Kidney (tissue), 14 donors: Measurements from ENCODE around the gene COLEC12. TPM values are rescaled to one million over a fixed set of nuclear protein-coding genes. Genes with fewer than 3 reads are reported as not detected.
A peak's percentile ranks its signal among the peaks of the same experiment; 100 is the strongest.

Experiments
- DNase-seq, 5 donors: peaks; one replicate each; pipeline ENCODE4 v3.0.0-alpha.2; 2013 to 2020
- FAIRE-seq: peaks from 2 replicates; lab custom pipeline; 2012; peaks lifted over from hg19 to GRCh38; lab: Jason Lieb, UNC
- H3K27ac ChIP-seq, 2 donors: one replicate each; pipeline ENCODE4 v1.7.0; 2013; ENCODE audit warnings: low read depth in 2 of 2, low read length in 2 of 2, inconsistent platforms in 1 of 2
- H3K27me3 ChIP-seq: one replicate; pipeline ENCODE4 v1.7.1; 2013; ENCODE audit warnings: low read length, inconsistent platforms; ENCODE audit not compliant: control insufficient read depth, insufficient read depth
- H3K36me3 ChIP-seq, 3 donors: one replicate each; pipeline versions ENCODE4 v1.7.0 to v1.7.1; 2013; ENCODE audit warnings: low read length in 3 of 3, control low read depth in 1 of 3, inconsistent platforms in 1 of 3; ENCODE audit not compliant: insufficient read depth in 3 of 3, control insufficient read depth in 2 of 3
- H3K4me1 ChIP-seq, 3 donors: one replicate each; pipeline versions ENCODE4 v1.7.0 to v1.7.1; 2013; ENCODE audit warnings: low read length in 3 of 3, inconsistent platforms in 1 of 3, low read depth in 1 of 3; ENCODE audit not compliant: control insufficient read depth in 2 of 3, insufficient read depth in 2 of 3
- H3K4me3 ChIP-seq, 3 donors: one replicate each; pipeline versions ENCODE4 v1.7.0 to v1.8.1; 2013; ENCODE audit warnings: low read length in 3 of 3, control low read depth in 1 of 3, inconsistent platforms in 1 of 3
- H3K9ac ChIP-seq, 3 donors: one replicate each; pipeline versions ENCODE4 v1.7.0 to v1.7.1; 2013; ENCODE audit warnings: low read length in 3 of 3, control low read depth in 1 of 3, inconsistent platforms in 1 of 3
- H3K9me3 ChIP-seq, 3 donors: one replicate each; pipeline versions ENCODE4 v1.7.0 to v1.7.1; 2013; ENCODE audit warnings: low read length in 3 of 3, control low read depth in 1 of 3, inconsistent platforms in 1 of 3; ENCODE audit not compliant: control insufficient read depth in 2 of 3, insufficient read depth in 1 of 3
- intact Hi-C: fragments of 100-400 bp; cut with DNase I; formaldehyde crosslinking; loops from one replicate; pipeline ENCODE4 v1.11.1; 2022
- polyA plus RNA-seq: library from polyadenylated mRNA; stranded (reverse); fragments of 350-450 nt; fragmentation: Illumina TruSeq; extraction: RNeasy Lipid Tissue Mini Kit (QIAGEN cat#74804); gene quantifications from one replicate; pipeline ENCODE4 v1.2.3, GENCODE V29; 2014; ENCODE audit warnings: low read depth, low replicate concordance; ENCODE audit not compliant: insufficient read depth
- total RNA-seq: library from RNA; stranded (reverse); fragmentation: NEBNext Ultra II Directional; extraction: Animal tissue kit (Norgen Biotek cat#: 25700); gene quantifications from one replicate; pipeline ENCODE4 v1.2.1, GENCODE V29; 2021
- TF ChIP-seq, protein P1 (sequence below): IDR thresholded peaks from 3 replicates; pipeline ENCODE4 v1.5.1; 2012; ENCODE audit warnings: mild to moderate bottlenecking, moderate library complexity, borderline replicate concordance; ENCODE audit not compliant: insufficient read depth; ENCODE audit errors: extremely low read depth
- donor health status: control.
- donor health status: control.
- donor health status: control.
- donor health status: control.
- donor health status: control.
- donor health status: DM: yes; HTN: yes; CAD: no.
- donor health status: Normal renal cell carcinoma (clear cell type).

COLEC12 gene
- total and polyA plus RNA-seq, 2 donors from 2014 or later: 1.3 to 7.4 TPM

- intact Hi-C loops: no loop called here
- H3K27ac ChIP-seq: no peak overlapping the region
- no peaks in the 10 kb centered on the region for H3K4me1 ChIP-seq
- no peak overlapping the region for H3K9ac ChIP-seq
- TF ChIP-seq, protein P1, sequence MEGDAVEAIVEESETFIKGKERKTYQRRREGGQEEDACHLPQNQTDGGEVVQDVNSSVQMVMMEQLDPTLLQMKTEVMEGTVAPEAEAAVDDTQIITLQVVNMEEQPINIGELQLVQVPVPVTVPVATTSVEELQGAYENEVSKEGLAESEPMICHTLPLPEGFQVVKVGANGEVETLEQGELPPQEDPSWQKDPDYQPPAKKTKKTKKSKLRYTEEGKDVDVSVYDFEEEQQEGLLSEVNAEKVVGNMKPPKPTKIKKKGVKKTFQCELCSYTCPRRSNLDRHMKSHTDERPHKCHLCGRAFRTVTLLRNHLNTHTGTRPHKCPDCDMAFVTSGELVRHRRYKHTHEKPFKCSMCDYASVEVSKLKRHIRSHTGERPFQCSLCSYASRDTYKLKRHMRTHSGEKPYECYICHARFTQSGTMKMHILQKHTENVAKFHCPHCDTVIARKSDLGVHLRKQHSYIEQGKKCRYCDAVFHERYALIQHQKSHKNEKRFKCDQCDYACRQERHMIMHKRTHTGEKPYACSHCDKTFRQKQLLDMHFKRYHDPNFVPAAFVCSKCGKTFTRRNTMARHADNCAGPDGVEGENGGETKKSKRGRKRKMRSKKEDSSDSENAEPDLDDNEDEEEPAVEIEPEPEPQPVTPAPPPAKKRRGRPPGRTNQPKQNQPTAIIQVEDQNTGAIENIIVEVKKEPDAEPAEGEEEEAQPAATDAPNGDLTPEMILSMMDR: no peak
- FAIRE-seq: no peak
- H3K36me3 ChIP-seq: no peaks in the 10 kb centered on the region
- H3K9me3 ChIP-seq: no peaks in the 10 kb centered on the region
- H3K27me3 ChIP-seq: no peaks in the 10 kb centered on the region
- DNase-seq: no peak
- no peak overlapping the region for H3K4me3 ChIP-seq
These were observed 131.1 kb downstream of the COLEC12 start for GRCh38 chr18:369224-370015.

DNA sequence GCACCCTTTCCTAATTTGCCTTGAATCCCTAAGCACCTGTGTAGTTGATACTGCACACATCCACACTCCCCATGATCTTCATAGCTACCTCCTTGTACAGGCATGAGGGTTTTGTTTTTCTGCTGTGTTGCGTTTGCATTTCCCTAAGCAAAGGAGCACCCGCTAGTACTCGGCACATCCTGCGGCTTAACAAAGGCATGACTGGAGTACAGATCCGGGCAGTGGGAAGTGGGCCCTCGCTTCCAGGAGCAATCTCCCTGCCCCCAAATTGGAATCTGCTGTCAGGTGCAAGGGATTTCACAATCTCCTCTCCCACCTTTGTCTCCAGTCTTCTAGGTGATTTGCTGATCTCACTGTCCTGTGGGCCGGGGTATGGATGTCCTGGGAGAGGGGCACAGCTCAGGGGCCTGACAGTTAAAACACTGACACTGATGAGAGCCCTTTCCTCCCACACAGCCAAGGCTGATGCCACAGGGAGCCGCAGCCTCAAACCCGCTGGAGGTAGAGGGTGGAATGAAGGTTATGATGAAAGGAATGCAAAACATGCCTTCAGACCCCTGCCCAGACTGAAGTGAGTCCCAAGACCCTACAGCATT lies 133.9 kb downstream of the COLEC12 start:
- Histone ChIP-seq H3K9ac (no peak overlapping the region), H3K4me3 (no peak overlapping the region), H3K27ac (no peak overlapping the region), H3K4me1 (no peaks in the 10 kb centered on the region), H3K9me3 (no peaks in the 10 kb centered on the region), H3K27me3 (no peaks in the 10 kb centered on the region), H3K36me3 (no peaks in the 10 kb centered on the region)
- DNase-seq: peak in 4 of 5 donors; percentile 50 to 58 (median 51)
- TF ChIP-seq, protein P1: no peak
- intact Hi-C loops: no loop called here
- no peak for FAIRE-seq

- no peak for FAIRE-seq
- Histone ChIP-seq H3K27me3 (no peaks in the 10 kb centered on the region), H3K36me3 (no peaks in the 10 kb centered on the region), H3K27ac (no peak overlapping the region), H3K4me1 (no peaks in the 10 kb centered on the region), H3K9ac (no peak overlapping the region), H3K4me3 (no peak overlapping the region), H3K9me3 (no peaks in the 10 kb centered on the region)
- TF ChIP-seq, protein P1: no peak
- intact Hi-C loops: no loop called here
- no peak for DNase-seq
These were observed 134.8 kb downstream of the COLEC12 start for GRCh38 chr18:365651-366050.
